Stimulated activated CD8-positive, alpha-beta memory T cell treated with anti-CD3 and anti-CD28 coated beads, Interleukin-15, amount 100 ng/mL, for 48 hours (primary cell): ENCODE measurements around the gene PGK1.
"Not testable (repeated sequence)": the region's sequence is repeated elsewhere in the genome, so short reads cannot be mapped to it uniquely, and the experiment has no call there.

Experiments used
- DNase-seq, 2 donors: peaks; one replicate each; pipeline ENCODE4 v3.0.0-alpha.2; 2020; ENCODE audit warnings: low read depth in 2 of 2

The PGK1 gene

DNA sequence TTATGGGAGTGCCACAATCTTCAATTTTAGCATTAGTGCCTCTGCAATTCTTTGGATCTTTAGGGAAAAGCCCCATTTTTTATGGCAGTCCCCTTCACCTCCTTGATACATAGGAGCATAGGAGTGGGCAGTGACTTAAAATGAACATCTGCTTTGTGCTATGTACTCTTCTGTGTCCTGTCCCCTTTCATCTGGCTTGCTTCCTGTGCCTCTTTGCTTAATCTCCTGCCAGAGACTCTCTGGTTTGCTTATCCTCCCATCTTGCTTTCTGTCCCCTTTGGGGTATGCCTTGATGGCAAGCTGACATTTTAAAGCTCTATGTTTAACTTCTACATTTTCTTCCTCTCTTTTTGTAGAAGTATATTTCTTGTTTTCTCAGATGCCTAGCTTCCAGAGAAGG lies 12.3 kb downstream of the PGK1 start:
- no peak for DNase-seq

DNA sequence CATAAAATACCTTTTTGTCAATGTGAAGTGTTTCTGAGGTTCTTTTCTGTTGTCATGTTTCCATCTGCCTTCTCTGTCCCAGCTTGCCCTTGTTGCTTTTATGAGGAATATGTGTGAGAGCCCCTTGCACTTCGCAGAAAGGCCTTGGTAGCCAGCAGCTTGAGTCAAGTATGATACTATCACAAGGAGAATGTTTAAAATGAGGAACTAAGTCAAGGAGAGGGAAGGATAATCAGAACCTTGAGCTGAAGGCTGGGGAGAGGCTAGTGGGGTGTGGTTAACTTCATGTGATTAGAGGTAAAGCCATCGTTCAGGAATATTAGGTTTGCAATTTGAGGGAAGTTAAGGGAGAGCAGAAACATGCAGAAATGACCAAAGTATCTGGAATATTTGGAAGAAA lies 12.7 kb downstream of the PGK1 start:
- no peak for DNase-seq

- no peak for DNase-seq
These were observed 14.6 kb downstream of the PGK1 start for GRCh38 chrX:78118628-78119027.

GRCh38 chrX:78119521-78120227 lies 15.6 kb downstream of the PGK1 start:
- no peak for DNase-seq

- DNase-seq: peak; percentile 21 to 29
These were observed 19.1 kb downstream of the PGK1 start for GRCh38 chrX:78123190-78123589.

DNA sequence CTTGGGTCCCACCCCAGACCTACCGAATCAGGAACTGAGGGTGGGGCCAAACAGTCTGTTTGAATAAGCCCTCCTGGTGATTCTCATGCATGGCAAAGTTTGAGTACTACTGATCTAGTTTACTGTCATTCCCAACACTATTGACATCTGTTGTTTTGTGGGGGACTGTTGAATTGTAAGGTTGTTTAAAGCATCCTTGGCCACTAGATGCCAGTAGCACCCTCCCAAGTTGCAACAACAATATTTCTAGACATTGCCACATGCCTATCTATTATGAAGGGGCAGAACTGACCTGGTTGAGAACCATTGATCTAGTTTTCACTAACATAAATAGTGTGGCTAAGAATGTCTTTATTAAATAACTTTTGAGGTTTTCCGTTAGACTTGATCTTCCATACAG lies 20.3 kb downstream of the PGK1 start:
- DNase-seq: no peak

GRCh38 chrX:78125148-78125547 lies 21.1 kb downstream of the PGK1 start:
- no peak for DNase-seq

GRCh38 chrX:78125781-78126180 lies 21.7 kb downstream of the PGK1 start:
- not testable (repeated sequence) for DNase-seq

DNA sequence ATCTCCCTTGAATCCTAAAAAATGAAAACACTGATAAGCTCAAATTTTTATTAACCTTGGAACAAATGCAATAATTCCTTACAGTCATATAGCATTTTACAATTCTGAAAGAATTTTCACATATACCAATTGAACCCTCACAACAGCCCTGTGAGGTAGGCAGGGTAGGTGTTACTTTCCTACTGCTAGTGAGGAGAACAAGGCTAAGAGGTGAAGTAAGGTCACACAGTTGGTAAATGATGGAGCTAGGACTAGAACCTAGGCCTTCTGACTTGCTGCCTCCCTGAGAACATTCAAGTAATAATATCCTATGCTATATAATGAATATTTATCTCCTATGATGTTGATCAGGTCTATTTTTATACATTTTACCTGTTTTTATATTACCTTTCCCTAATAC lies 25.7 kb downstream of the PGK1 start:
- DNase-seq: no peak

DNA sequence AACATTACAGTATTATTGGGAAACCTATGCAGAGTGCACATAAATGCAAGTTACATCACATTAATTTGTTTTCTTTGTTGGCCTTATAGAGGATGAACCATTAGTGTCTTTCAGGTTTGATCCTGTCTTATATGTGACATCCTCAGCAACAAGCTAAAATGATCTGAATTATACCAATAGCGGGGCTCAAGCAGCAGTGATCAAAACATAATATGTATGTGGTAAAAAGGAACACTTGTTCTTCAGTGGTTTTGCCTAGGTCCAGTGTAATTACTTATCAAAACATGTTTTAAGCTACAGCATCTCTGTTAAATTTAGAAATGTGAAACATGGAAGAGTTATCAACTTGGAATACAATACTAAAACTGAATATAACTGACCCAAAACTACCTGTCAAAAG lies 26.3 kb downstream of the PGK1 start:
- DNase-seq: no peak

DNA sequence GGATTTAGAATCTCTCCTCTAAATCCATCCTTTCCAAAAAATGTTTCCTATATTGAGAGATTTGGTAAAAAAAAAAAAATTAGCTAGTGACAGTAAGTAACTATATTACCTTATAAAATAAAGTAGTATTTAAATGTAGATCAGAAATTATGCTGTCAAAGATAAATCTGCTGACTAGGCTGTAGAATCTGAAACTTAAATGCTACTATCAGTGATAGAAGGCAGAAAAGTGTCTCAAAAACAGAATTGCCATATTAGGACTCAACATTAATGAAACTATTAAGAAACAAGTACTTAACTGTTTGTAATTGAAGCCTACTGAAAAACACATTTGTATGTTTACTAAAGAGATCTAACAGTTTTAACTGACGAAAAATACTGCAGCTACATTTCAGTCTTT lies 27.1 kb downstream of the PGK1 start:
- no peak for DNase-seq

DNA sequence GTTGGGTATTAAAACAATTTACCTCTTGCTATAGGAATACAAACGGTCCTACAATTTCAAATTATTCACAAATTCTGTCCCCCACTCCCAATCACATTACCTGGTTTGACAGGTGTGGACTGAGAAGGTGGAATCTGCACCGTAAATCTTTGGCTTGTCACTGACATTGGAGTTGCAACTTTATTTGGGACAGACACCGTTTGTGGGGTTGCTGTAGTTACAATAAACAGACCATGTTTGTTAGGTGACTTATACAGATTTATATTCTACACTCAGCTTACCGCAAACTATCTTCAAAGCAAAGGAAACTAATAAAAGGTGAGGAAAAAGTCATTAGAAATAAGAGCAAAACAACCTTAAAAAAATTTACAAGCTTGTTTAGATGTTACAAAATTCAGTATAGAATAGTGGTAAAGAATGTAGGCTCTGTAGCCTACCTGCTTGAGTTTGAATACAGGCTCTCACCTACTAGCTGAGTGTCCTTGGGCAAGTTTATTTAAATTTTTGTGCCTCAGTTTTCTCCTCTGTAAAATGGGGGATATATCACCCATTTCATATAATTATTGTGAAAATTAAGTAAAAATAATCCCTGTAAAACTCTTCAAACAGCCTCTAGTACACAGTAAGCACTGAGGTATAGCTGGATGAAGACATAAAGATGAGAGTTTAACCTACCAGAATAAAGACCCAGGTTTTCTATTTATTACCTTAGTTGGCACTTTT lies 29.4 kb downstream of the PGK1 start:
- no peak for DNase-seq

GRCh38 chrX:78139160-78140123 lies 35.4 kb downstream of the PGK1 start, which contains the start of gene TAF9B:
Gene TAF9B, minus strand, starts transcription at chrX:78139650. Its CDS starts 39 bp downstream, at chrX:78139611.
- DNase-seq: peak; percentile 69 to 71

GRCh38 chrX:78140206-78140605 lies 36.2 kb downstream of the PGK1 start:
- no peak for DNase-seq

DNA sequence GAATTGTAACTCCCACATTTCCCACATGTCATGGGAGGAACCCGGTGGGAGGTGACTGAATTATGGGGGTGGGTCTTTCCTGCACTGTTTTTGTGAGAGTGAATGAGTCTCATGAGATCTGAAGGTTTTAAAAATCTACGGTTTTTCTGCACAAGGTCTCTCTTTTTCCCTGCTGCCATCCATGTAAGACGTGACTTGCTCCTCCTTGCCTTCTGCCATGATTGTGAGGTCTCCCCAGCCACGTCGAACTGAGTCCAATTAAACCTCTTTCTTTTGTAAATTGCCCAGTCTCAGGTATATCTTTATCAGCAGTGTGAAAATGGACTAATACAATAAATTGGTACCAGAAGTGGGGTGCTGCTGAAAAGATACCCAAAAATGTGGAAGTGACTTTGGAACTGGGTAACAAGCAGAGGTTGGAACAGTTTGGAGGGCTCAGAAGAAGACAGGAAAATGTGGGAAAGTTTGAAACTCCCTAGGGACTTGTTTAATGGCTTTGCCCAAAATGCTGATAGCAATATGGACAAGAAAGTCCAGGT lies 43.0 kb downstream of the PGK1 start:
- not testable (repeated sequence) for DNase-seq

GRCh38 chrX:78157373-78157772 lies 53.3 kb downstream of the PGK1 start:
- not testable (repeated sequence) for DNase-seq

DNA sequence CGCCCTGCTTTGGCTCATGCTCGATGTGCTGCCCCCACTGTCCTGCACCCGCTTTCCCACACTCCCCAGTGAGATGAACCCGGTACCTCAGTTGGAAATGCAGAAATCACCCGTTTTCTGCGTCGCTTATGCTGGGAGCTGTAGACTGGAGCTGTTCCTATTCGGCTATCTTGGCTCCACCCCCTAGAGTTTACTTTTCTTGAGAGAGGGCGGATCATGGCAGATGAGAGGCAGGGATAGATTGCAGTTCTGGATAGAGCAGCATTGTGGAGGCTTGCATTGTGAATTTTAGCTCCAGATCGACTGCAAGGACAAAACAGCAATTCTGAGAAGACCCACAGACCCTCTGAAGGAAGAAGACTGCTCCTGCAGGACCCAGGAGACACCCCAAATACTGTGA lies 53.8 kb downstream of the PGK1 start:
- not testable (repeated sequence) for DNase-seq

DNA sequence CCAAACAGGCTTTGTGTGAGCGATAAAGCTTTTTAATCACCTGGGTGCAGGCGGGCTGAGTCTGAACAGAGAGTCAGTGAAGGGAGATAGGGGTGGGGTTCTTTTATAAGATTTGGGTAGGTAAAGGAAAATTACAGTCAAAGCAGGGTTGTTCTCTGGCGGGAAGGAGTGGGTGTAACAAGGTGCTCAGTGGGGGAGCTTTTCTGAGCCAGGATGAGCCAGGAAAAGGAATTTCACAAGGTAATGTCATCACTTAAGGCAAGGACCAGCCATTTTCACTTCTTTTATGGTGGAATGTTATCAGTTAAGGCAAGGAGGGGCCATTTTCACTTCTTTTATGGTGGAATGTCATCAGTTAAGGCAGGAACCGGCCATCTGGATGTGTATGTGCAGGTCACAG lies 56.7 kb downstream of the PGK1 start:
- not testable (repeated sequence) for DNase-seq

DNA sequence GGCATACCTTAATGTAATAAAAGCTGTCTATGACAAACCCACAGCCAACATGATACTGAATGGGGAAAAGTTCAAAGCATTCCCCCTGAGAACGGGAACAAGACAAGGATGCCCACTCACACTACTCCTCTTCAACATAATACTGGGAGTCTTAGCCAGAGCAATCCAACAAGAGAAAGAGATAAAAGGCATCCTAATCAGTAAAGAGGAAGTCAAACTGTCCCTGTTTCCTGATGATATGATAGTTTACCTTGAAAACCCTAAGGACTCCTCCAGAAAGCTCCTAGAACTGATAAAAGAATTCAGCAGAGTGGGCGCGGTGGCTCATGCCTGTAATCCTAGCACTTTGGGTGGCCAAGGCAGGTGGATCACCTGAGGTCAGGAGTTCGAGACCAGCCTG lies 59.1 kb downstream of the PGK1 start:
- DNase-seq: not testable (repeated sequence)

DNA sequence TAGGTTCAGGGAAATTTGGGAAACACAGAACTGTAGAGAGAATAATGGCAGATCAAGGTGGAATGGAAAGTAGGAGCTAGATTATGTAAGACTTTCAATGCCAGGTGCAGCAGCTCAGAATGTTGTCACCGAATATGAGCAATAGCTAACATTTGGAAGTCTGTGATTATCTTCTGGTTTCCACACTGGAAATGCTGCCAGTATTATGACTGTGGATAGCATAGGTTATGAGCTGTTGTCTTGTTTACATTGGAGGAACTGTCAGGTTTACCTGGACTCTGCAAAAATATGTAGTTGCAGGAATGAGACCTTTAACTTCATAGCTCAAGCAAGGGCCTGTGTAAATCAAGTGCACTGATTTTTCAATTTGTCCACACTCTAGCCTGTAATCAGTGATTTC lies 61.4 kb downstream of the PGK1 start:
- no peak for DNase-seq

DNA sequence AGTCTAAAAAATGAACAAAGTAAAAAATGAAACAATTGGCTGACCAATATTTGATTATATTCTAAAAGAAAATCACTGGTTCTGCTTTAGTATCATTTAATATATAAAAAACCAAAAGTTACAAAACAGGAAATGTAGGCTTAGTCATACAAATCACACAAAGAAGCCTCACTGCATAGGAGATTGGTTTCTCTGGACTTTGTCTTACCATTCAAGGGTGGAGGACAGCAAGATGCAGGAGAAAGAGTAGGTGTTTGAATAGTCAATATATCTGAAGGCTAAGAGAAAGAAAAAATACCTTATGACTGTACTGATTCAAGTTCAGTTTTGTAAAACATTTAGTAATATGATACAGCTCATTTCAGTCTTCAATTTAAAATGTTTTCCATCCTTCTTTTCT lies 64.0 kb downstream of the PGK1 start:
- no peak for DNase-seq
